ENCODE results near the gene TFAP2A.

Gene TFAP2A

GRCh38 chr6:10441655-10442009 lies 26.8 kb upstream of the TFAP2A start:
- H3K14ac ChIP-seq (ENCODE audit: low read length) = peak overlapping the region; percentile 87
- H3K4ac ChIP-seq (ENCODE audit: low read depth, low read length) = peak overlapping the region; percentile 90
- H2BK120ac ChIP-seq (ENCODE audit: insufficient read depth, low read length, poor library complexity) = peak overlapping the region; percentile 99
- H2AK5ac ChIP-seq (ENCODE audit: low read length) = peak overlapping the region; percentile 86
- no peak overlapping the region for H3K9ac ChIP-seq (ENCODE audit: low read length)
- H3K79me2 ChIP-seq (ENCODE audit: control insufficient read depth, insufficient read depth, low read length, poor library complexity) = no peaks in the 10 kb centered on the region
- peak overlapping the region; percentile 85 for H3K27ac ChIP-seq (ENCODE audit: low read depth, low read length)
- H3K79me1 ChIP-seq (ENCODE audit: low read length) = peaks cover 13% of the 10 kb centered on the region
- no peak overlapping the region for H3K4me2 ChIP-seq (ENCODE audit: low read length)
- H2BK5ac ChIP-seq (ENCODE audit: low read depth, low read length, poor library complexity) = peak overlapping the region; percentile 97
- H2AFZ ChIP-seq (ENCODE audit: insufficient read depth, low read length, poor library complexity) = peak overlapping the region; percentile 67
- peak overlapping the region; percentile 82 for H4K8ac ChIP-seq (ENCODE audit: low read depth, low read length)
- WGBS (ENCODE audit: extremely low coverage, insufficient coverage, insufficient read length) = no CpG with 5 or more reads among the region's 3 CpGs
- no peak overlapping the region for H3K4me3 ChIP-seq (ENCODE audit: low read depth, low read length)
- no peaks in the 10 kb centered on the region for H3K27me3 ChIP-seq (ENCODE audit: insufficient read depth, low read length)
- H4K12ac ChIP-seq (ENCODE audit: low read depth, low read length) = peak overlapping the region; percentile 77
- H3K9me3 ChIP-seq (ENCODE audit: insufficient read depth, low read depth, low read length) = no peaks in the 10 kb centered on the region
- peaks cover 7 to 10% of the 10 kb centered on the region in 2 experiments for H3K4me1 ChIP-seq (ENCODE audit: control insufficient read depth in 1 of 2, insufficient read depth in 2 of 2, low read length in 2 of 2)
- peak overlapping the region; percentile 95 for H4K91ac ChIP-seq (ENCODE audit: low read depth, low read length)
- no peak for DNase-seq
- H3K36me3 ChIP-seq (ENCODE audit: control insufficient read depth in 1 of 2, insufficient read depth in 2 of 2, low read length in 2 of 2) = no peaks in the 10 kb centered on the region
- H3K23ac ChIP-seq (ENCODE audit: low read length) = no peak overlapping the region
- H3K18ac ChIP-seq (ENCODE audit: low read length) = peak overlapping the region; percentile 96
- H2BK12ac ChIP-seq (ENCODE audit: low read length) = peak overlapping the region; percentile 92

DNA sequence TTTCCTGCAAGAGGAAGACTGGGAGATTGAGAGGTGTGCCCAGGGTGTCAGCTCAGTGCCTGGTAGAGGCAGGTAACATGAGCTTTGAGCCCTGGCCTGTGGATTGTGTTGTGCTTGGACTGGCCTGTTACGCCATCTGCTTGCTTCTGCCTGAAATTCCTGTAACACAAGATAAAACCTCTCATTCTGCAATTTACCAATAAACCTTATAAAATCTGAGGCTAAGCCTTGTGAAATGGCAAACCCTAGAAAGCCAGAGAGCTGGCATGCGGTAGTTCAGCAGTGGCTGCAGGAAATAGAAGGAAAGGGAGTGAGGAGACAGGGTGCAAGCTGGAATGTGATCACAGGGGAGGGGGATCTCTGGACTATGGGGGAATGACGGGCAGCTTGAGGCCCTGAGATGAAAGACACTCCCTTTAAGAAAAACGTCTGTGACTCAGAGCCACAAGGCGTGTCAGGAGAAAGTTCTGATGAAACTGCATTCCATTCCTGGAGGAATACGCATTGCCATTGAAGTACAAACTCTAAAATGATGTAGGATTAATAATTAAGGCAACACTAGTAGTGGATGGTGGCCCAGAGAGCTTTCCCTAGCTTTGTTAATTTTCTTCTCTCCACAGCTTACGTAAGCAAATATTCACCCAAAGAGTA lies 26.3 kb upstream of the TFAP2A start:
- Histone ChIP-seq H2BK5ac (ENCODE audit: low read depth, low read length, poor library complexity) (peak overlapping the region; percentile 60), H4K8ac (ENCODE audit: low read depth, low read length) (peak overlapping the region; percentile 82), H3K79me2 (ENCODE audit: control insufficient read depth, insufficient read depth, low read length, poor library complexity) (no peaks in the 10 kb centered on the region), H3K27me3 (ENCODE audit: insufficient read depth, low read length) (no peaks in the 10 kb centered on the region), H2AFZ (ENCODE audit: insufficient read depth, low read length, poor library complexity) (no peak overlapping the region), H3K36me3 (ENCODE audit: control insufficient read depth in 1 of 2, insufficient read depth in 2 of 2, low read length in 2 of 2) (no peaks in the 10 kb centered on the region), H3K4ac (ENCODE audit: low read depth, low read length) (no peak overlapping the region), H3K9ac (ENCODE audit: low read length) (no peak overlapping the region), H3K4me1 (ENCODE audit: control insufficient read depth in 1 of 2, insufficient read depth in 2 of 2, low read length in 2 of 2) (peaks cover 7 to 10% of the 10 kb centered on the region in 2 experiments), H4K12ac (ENCODE audit: low read depth, low read length) (peak overlapping the region; percentile 23), H3K9me3 (ENCODE audit: insufficient read depth, low read depth, low read length) (no peaks in the 10 kb centered on the region), H2BK12ac (ENCODE audit: low read length) (peak overlapping the region; percentile 46), H2BK120ac (ENCODE audit: insufficient read depth, low read length, poor library complexity) (peak overlapping the region; percentile 13), H3K4me3 (ENCODE audit: low read depth, low read length) (no peak overlapping the region), H3K27ac (ENCODE audit: low read depth, low read length) (peak overlapping the region; percentile 87), H3K18ac (ENCODE audit: low read length) (no peak overlapping the region), H2AK5ac (ENCODE audit: low read length) (no peak overlapping the region), H3K4me2 (ENCODE audit: low read length) (peak overlapping the region; percentile 46), H3K23ac (ENCODE audit: low read length) (no peak overlapping the region), H4K91ac (ENCODE audit: low read depth, low read length) (peak overlapping the region; percentile 45), H3K14ac (ENCODE audit: low read length) (no peak overlapping the region), H3K79me1 (ENCODE audit: low read length) (peaks cover 13% of the 10 kb centered on the region)
- WGBS (ENCODE audit: extremely low coverage, insufficient coverage, insufficient read length) = no CpG with 5 or more reads among the region's 7 CpGs
- peak; percentile 91 to 96 for DNase-seq

- Histone ChIP-seq H3K9ac (ENCODE audit: low read length) (no peak overlapping the region), H2AK5ac (ENCODE audit: low read length) (peak overlapping the region; percentile 15), H3K27me3 (ENCODE audit: insufficient read depth, low read length) (no peaks in the 10 kb centered on the region), H3K14ac (ENCODE audit: low read length) (peak overlapping the region; percentile 63), H2BK5ac (ENCODE audit: low read depth, low read length, poor library complexity) (no peak overlapping the region), H2BK120ac (ENCODE audit: insufficient read depth, low read length, poor library complexity) (peak overlapping the region; percentile 39), H2AFZ (ENCODE audit: insufficient read depth, low read length, poor library complexity) (no peak overlapping the region), H3K18ac (ENCODE audit: low read length) (no peak overlapping the region), H3K4me2 (ENCODE audit: low read length) (no peak overlapping the region), H3K36me3 (ENCODE audit: control insufficient read depth in 1 of 2, insufficient read depth in 2 of 2, low read length in 2 of 2) (no peaks in the 10 kb centered on the region), H3K79me2 (ENCODE audit: control insufficient read depth, insufficient read depth, low read length, poor library complexity) (no peaks in the 10 kb centered on the region), H3K9me3 (ENCODE audit: insufficient read depth, low read depth, low read length) (no peaks in the 10 kb centered on the region), H4K12ac (ENCODE audit: low read depth, low read length) (no peak overlapping the region), H4K8ac (ENCODE audit: low read depth, low read length) (no peak overlapping the region), H3K23ac (ENCODE audit: low read length) (no peak overlapping the region), H2BK12ac (ENCODE audit: low read length) (peak overlapping the region; percentile 91), H3K4ac (ENCODE audit: low read depth, low read length) (no peak overlapping the region), H3K4me3 (ENCODE audit: low read depth, low read length) (no peak overlapping the region), H3K4me1 (ENCODE audit: control insufficient read depth in 1 of 2, insufficient read depth in 2 of 2, low read length in 2 of 2) (peaks cover 15 to 19% of the 10 kb centered on the region in 2 experiments), H3K27ac (ENCODE audit: low read depth, low read length) (no peak overlapping the region), H3K79me1 (ENCODE audit: low read length) (peaks cover 22% of the 10 kb centered on the region), H4K91ac (ENCODE audit: low read depth, low read length) (peak overlapping the region; percentile 70)
- no peak for DNase-seq
- no CpG with 5 or more reads among the region's 3 CpGs for WGBS (ENCODE audit: extremely low coverage, insufficient coverage, insufficient read length)
Observed at GRCh38 chr6:10437891-10438290, 23.0 kb upstream of the TFAP2A start.

DNA sequence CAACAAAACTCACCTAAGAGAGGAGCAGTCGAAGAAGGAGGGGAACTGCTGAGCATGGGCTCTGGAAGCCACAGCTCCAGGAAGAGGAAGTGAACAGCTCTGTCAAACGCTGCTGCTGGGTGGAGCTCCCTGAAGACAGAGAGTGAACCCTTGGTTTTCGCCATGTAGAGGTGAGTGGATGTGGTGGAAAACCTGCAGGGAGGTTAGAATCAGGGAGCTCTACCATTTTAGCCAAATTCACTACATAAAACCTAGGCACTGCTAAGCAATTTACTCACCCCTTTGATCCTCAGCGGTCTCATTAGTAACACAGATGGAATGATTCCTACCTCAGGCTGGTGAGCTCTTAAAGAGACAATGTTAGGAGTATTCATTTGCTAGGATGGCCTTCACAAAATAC lies 19.4 kb upstream of the TFAP2A start:
- H3K27ac ChIP-seq (ENCODE audit: low read depth, low read length) = peak overlapping the region; percentile 80
- H2AK5ac ChIP-seq (ENCODE audit: low read length) = no peak overlapping the region
- H3K27me3 ChIP-seq (ENCODE audit: insufficient read depth, low read length) = no peaks in the 10 kb centered on the region
- H3K23ac ChIP-seq (ENCODE audit: low read length) = no peak overlapping the region
- peak overlapping the region; percentile 47 for H2AFZ ChIP-seq (ENCODE audit: insufficient read depth, low read length, poor library complexity)
- peak overlapping the region; percentile 86 for H3K14ac ChIP-seq (ENCODE audit: low read length)
- no peak overlapping the region for H3K4me3 ChIP-seq (ENCODE audit: low read depth, low read length)
- peak overlapping the region; percentile 41 for H4K12ac ChIP-seq (ENCODE audit: low read depth, low read length)
- H3K9me3 ChIP-seq (ENCODE audit: insufficient read depth, low read depth, low read length) = no peaks in the 10 kb centered on the region
- H3K36me3 ChIP-seq (ENCODE audit: control insufficient read depth in 1 of 2, insufficient read depth in 2 of 2, low read length in 2 of 2) = no peaks in the 10 kb centered on the region
- peaks cover 31% of the 10 kb centered on the region for H3K79me1 ChIP-seq (ENCODE audit: low read length)
- peaks cover 14 to 19% of the 10 kb centered on the region in 2 experiments for H3K4me1 ChIP-seq (ENCODE audit: control insufficient read depth in 1 of 2, insufficient read depth in 2 of 2, low read length in 2 of 2)
- peak overlapping the region; percentile 28 for H3K4ac ChIP-seq (ENCODE audit: low read depth, low read length)
- no peak overlapping the region for H3K9ac ChIP-seq (ENCODE audit: low read length)
- H2BK120ac ChIP-seq (ENCODE audit: insufficient read depth, low read length, poor library complexity) = peak overlapping the region; percentile 97
- DNase-seq = peak in 1 of 2 donors; percentile 69
- peak overlapping the region; percentile 100 for H2BK12ac ChIP-seq (ENCODE audit: low read length)
- H3K4me2 ChIP-seq (ENCODE audit: low read length) = no peak overlapping the region
- peak overlapping the region; percentile 92 for H4K91ac ChIP-seq (ENCODE audit: low read depth, low read length)
- H3K79me2 ChIP-seq (ENCODE audit: control insufficient read depth, insufficient read depth, low read length, poor library complexity) = peaks cover 2% of the 10 kb centered on the region
- WGBS (ENCODE audit: extremely low coverage, insufficient coverage, insufficient read length) = no CpG with 5 or more reads among the region's 4 CpGs
- H2BK5ac ChIP-seq (ENCODE audit: low read depth, low read length, poor library complexity) = peak overlapping the region; percentile 86
- peak overlapping the region; percentile 73 for H4K8ac ChIP-seq (ENCODE audit: low read depth, low read length)
- H3K18ac ChIP-seq (ENCODE audit: low read length) = peak overlapping the region; percentile 74

Measured in trophoblast cell (in vitro differentiated cells and primary cell).